Tibial nerve (tissue), 4 donors: ENCODE measurements around the gene ACAD9.

Experiments used
- EP300 ChIP-seq, 2 donors: sonication (generic); formaldehyde crosslinking; IDR thresholded peaks; one replicate each; pipeline ENCODE4 v1.6.1; 2017; ENCODE audit warnings: antibody characterized with exemption in 2 of 2, mild to moderate bottlenecking in 1 of 2
- POLR2A ChIP-seq, 2 donors: fragments of 450-650 bp; IDR thresholded peaks; one replicate each; pipeline ENCODE4 v1.6.1; 2017; ENCODE audit warnings: antibody characterized with exemption in 2 of 2, mild to moderate bottlenecking in 2 of 2, moderate library complexity in 2 of 2
- TF ChIP-seq, protein P1 (sequence below), 5 experiments: fragments of 200-600 bp in 3 of 5; fragments of 450-650 bp in 2 of 5; sonication (generic) in 3 of 5; IDR thresholded peaks; one replicate each; pipeline ENCODE4 v1.5.1; 2016 to 2019; ENCODE audit warnings: antibody characterized with exemption in 5 of 5, mild to moderate bottlenecking in 3 of 5, moderate library complexity in 2 of 5

DNA sequence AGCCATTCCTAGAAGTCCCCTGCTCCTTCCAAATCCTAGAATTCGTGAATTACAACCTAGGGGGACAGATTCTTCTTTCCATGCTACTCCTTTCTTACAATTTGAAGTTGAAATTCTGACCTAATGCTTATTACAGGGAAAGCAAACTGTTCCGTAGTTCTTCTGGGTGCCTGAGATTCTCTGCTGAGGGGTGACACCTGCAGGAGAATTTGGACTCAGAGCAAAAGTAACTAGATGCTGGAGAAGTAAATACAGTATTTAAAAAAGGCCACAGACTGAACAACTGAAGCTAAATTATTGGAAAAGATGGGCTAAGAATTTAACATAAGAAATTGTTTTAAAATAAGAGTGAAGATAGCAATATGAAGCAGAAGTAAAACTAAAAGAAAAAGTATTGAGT lies 37.9 kb downstream of the ACAD9 start:
- TF ChIP-seq, protein P1, sequence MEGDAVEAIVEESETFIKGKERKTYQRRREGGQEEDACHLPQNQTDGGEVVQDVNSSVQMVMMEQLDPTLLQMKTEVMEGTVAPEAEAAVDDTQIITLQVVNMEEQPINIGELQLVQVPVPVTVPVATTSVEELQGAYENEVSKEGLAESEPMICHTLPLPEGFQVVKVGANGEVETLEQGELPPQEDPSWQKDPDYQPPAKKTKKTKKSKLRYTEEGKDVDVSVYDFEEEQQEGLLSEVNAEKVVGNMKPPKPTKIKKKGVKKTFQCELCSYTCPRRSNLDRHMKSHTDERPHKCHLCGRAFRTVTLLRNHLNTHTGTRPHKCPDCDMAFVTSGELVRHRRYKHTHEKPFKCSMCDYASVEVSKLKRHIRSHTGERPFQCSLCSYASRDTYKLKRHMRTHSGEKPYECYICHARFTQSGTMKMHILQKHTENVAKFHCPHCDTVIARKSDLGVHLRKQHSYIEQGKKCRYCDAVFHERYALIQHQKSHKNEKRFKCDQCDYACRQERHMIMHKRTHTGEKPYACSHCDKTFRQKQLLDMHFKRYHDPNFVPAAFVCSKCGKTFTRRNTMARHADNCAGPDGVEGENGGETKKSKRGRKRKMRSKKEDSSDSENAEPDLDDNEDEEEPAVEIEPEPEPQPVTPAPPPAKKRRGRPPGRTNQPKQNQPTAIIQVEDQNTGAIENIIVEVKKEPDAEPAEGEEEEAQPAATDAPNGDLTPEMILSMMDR (IDR thresholded peaks at IDR 0.05): peak in 1 of 5 experiments; percentile 6
- TF ChIP-seq POLR2A (IDR thresholded peaks at IDR 0.05) (no peak), EP300 (IDR thresholded peaks at IDR 0.05) (no peak)
